SIG-M5 treated with dmso at 0.1 percent for 504 hours (cell line): ENCODE data around the gene DRAM2.

ENCODE experiments used
- DNase-seq: peaks from one replicate; lab custom pipeline; 2025; ENCODE audit not compliant: unreplicated experiment; lab: John Stamatoyannopoulos, UW

Gene DRAM2

GRCh38 chr1:111139956-111140679 is at the start of gene DRAM2, which contains the start of gene CEPT1:
Gene DRAM2 (minus strand): TSS chr1:111140093. CDS start chr1:111131554, 8,539 bp downstream.
Gene CEPT1 (plus strand): TSS chr1:111140223. CDS start chr1:111147715, 7,492 bp downstream.
- peak; percentile 83 for DNase-seq

- no peak for DNase-seq
Measured at GRCh38 chr1:111184663-111185062, 44.8 kb upstream of the DRAM2 start.

- DNase-seq, result no peak
Measured at GRCh38 chr1:111183308-111184069, 43.6 kb upstream of the DRAM2 start.

- no peak for DNase-seq
Measured at GRCh38 chr1:111182052-111182451, 42.2 kb upstream of the DRAM2 start.

GRCh38 chr1:111179968-111180533 is 40.2 kb upstream of the DRAM2 start:
- DNase-seq, result no peak

GRCh38 chr1:111176678-111177077 is 36.8 kb upstream of the DRAM2 start:
- DNase-seq, result no peak

GRCh38 chr1:111175349-111175748 is 35.5 kb upstream of the DRAM2 start:
- DNase-seq, result no peak

GRCh38 chr1:111174070-111174469 is 34.2 kb upstream of the DRAM2 start:
- no peak for DNase-seq

GRCh38 chr1:111172463-111172862 is 32.6 kb upstream of the DRAM2 start:
- DNase-seq, result no peak

- no peak for DNase-seq
Measured at GRCh38 chr1:111164151-111164550, 24.3 kb upstream of the DRAM2 start.

- no peak for DNase-seq
Measured at GRCh38 chr1:111163363-111163762, 23.5 kb upstream of the DRAM2 start.

- DNase-seq, result no peak
Measured at GRCh38 chr1:111162488-111162880, 22.6 kb upstream of the DRAM2 start.

GRCh38 chr1:111161843-111162487 is 22.1 kb upstream of the DRAM2 start:
- no peak for DNase-seq

- DNase-seq, result no peak
Measured at GRCh38 chr1:111157431-111157830, 17.5 kb upstream of the DRAM2 start.

GRCh38 chr1:111154021-111154999 is 14.4 kb upstream of the DRAM2 start:
- DNase-seq, result peak; percentile 18

- DNase-seq, result no peak
Measured at GRCh38 chr1:111151838-111152237, 11.9 kb upstream of the DRAM2 start.

- no peak for DNase-seq
Measured at GRCh38 chr1:111148376-111148881, 8.5 kb upstream of the DRAM2 start.

- DNase-seq, result no peak
Measured at GRCh38 chr1:111147948-111148347, 8.1 kb upstream of the DRAM2 start.

GRCh38 chr1:111145963-111146768 is 6.3 kb upstream of the DRAM2 start:
- DNase-seq, result no peak
